ENCODE data around the gene CGNL1. TPM values are rescaled to one million over a fixed set of nuclear protein-coding genes. Genes with fewer than 3 reads are reported as not detected.

Gene CGNL1
- total RNA-seq, 1 donor from 2014 or later = 11.0 TPM

GRCh38 chr15:57422113-57422754 lies 45.9 kb downstream of the CGNL1 start:
- FAIRE-seq = no peak

GRCh38 chr15:57423599-57424140 lies 47.4 kb downstream of the CGNL1 start:
- Mint-ChIP-seq H3K27ac (ENCODE audit: unreplicated experiment) (no peak overlapping the region), H3K36me3 (ENCODE audit: low read depth, unreplicated experiment) (peaks cover 2% of the 10 kb centered on the region), H3K27me3 (ENCODE audit: low read depth, unreplicated experiment) (no peaks in the 10 kb centered on the region), H3K4me3 (ENCODE audit: unreplicated experiment) (no peak overlapping the region), H3K4me1 (ENCODE audit: low read depth, unreplicated experiment) (peaks cover 24% of the 10 kb centered on the region), H3K9me3 (ENCODE audit: unreplicated experiment) (peaks cover 2% of the 10 kb centered on the region)
- H3K4me1 ChIP-seq (ENCODE audit: insufficient read depth, low read length) = no peaks in the 10 kb centered on the region
- no peaks in the 10 kb centered on the region for H3K27me3 ChIP-seq (ENCODE audit: insufficient read depth, low read length)
- FAIRE-seq (no peak), DNase-seq (ENCODE audit: low read depth) (no peak)
- H2AFZ ChIP-seq (ENCODE audit: low read depth, low read length) = no peak overlapping the region
- no peak overlapping the region for H3K4me2 ChIP-seq (ENCODE audit: low read length)
- no peak overlapping the region for H3K4me3 ChIP-seq (ENCODE audit: insufficient read depth, low read depth, low read length)
- no peaks in the 10 kb centered on the region for H3K9me3 ChIP-seq (ENCODE audit: insufficient read depth, low read depth, low read length)
- H3K36me3 ChIP-seq (ENCODE audit: insufficient read depth, low read length) = no peaks in the 10 kb centered on the region
- TF ChIP-seq EZH2 (IDR thresholded peaks at IDR 0.05; ENCODE audit: insufficient read depth, low read length) = no peak
- no peak for TF ChIP-seq CTCF (IDR thresholded peaks at IDR 0.05; ENCODE audit: insufficient read depth, low read depth, low read length)
- H4K20me1 ChIP-seq (ENCODE audit: insufficient read depth, low read length) = no peaks in the 10 kb centered on the region
- H3K9ac ChIP-seq (ENCODE audit: low read length) = no peak overlapping the region
- no peaks in the 10 kb centered on the region for H3K79me2 ChIP-seq (ENCODE audit: insufficient read depth, low read length)
- no peak overlapping the region for H3K27ac ChIP-seq (ENCODE audit: low read depth, low read length)

More at GRCh38 chr15:57422113-57422754, 45.9 kb downstream of the CGNL1 start:
- Histone ChIP-seq H3K4me2 (ENCODE audit: low read length) (no peak overlapping the region), H3K36me3 (ENCODE audit: insufficient read depth, low read length) (no peaks in the 10 kb centered on the region), H3K9ac (ENCODE audit: low read length) (no peak overlapping the region), H4K20me1 (ENCODE audit: insufficient read depth, low read length) (no peaks in the 10 kb centered on the region), H3K4me1 (ENCODE audit: insufficient read depth, low read length) (no peaks in the 10 kb centered on the region), H3K27me3 (ENCODE audit: insufficient read depth, low read length) (no peaks in the 10 kb centered on the region), H3K9me3 (ENCODE audit: insufficient read depth, low read depth, low read length) (no peaks in the 10 kb centered on the region), H3K4me3 (ENCODE audit: insufficient read depth, low read depth, low read length) (no peak overlapping the region), H2AFZ (ENCODE audit: low read depth, low read length) (no peak overlapping the region), H3K79me2 (ENCODE audit: insufficient read depth, low read length) (no peaks in the 10 kb centered on the region), H3K27ac (ENCODE audit: low read depth, low read length) (no peak overlapping the region)
- peaks cover 2% of the 10 kb centered on the region for H3K36me3 Mint-ChIP-seq (ENCODE audit: low read depth, unreplicated experiment)
- peaks cover 2% of the 10 kb centered on the region for H3K9me3 Mint-ChIP-seq (ENCODE audit: unreplicated experiment)
- DNase-seq (ENCODE audit: low read depth) = no peak
- TF ChIP-seq CTCF (IDR thresholded peaks at IDR 0.05; ENCODE audit: insufficient read depth, low read depth, low read length) (no peak), EZH2 (IDR thresholded peaks at IDR 0.05; ENCODE audit: insufficient read depth, low read length) (no peak)
- peaks cover 11% of the 10 kb centered on the region for H3K4me1 Mint-ChIP-seq (ENCODE audit: low read depth, unreplicated experiment)
- H3K4me3 Mint-ChIP-seq (ENCODE audit: unreplicated experiment) = no peak overlapping the region
- no peaks in the 10 kb centered on the region for H3K27me3 Mint-ChIP-seq (ENCODE audit: low read depth, unreplicated experiment)
- H3K27ac Mint-ChIP-seq (ENCODE audit: unreplicated experiment) = no peak overlapping the region

Data from astrocyte (in vitro differentiated cells and primary cell).